ENCODE measurements around the gene TCF3.

TCF3 gene

GRCh38 chr19:1634938-1635243 lies 17.5 kb downstream of the TCF3 start:
- no peak overlapping the region for H3K4me3 ChIP-seq (ENCODE audit: low read length)
- no peak for TF ChIP-seq ZNF274 (IDR thresholded peaks at IDR 0.05; ENCODE audit: low read depth, low read length)

GRCh38 chr19:1634242-1634937 lies 18.0 kb downstream of the TCF3 start:
- no peak for TF ChIP-seq ZNF274 (IDR thresholded peaks at IDR 0.05; ENCODE audit: low read depth, low read length)
- H3K4me3 ChIP-seq (ENCODE audit: low read length): no peak overlapping the region

- no peak overlapping the region for H3K4me3 ChIP-seq (ENCODE audit: low read length)
- no peak for TF ChIP-seq ZNF274 (IDR thresholded peaks at IDR 0.05; ENCODE audit: low read depth, low read length)
Measured at GRCh38 chr19:1633269-1633826, 19.1 kb downstream of the TCF3 start.

GRCh38 chr19:1632462-1633268 lies 19.8 kb downstream of the TCF3 start:
- TF ChIP-seq ZNF274 (IDR thresholded peaks at IDR 0.05; ENCODE audit: low read depth, low read length): no peak
- no peak overlapping the region for H3K4me3 ChIP-seq (ENCODE audit: low read length)

- H3K4me3 ChIP-seq (ENCODE audit: low read length): no peak overlapping the region
Measured at GRCh38 chr19:1631557-1632100, 20.8 kb downstream of the TCF3 start.

GRCh38 chr19:1630811-1631210 lies 21.6 kb downstream of the TCF3 start:
- TF ChIP-seq ZNF274 (IDR thresholded peaks at IDR 0.05; ENCODE audit: low read depth, low read length): no peak
- no peak overlapping the region for H3K4me3 ChIP-seq (ENCODE audit: low read length)

More at GRCh38 chr19:1631557-1632100, 20.8 kb downstream of the TCF3 start:
- no peak for TF ChIP-seq ZNF274 (IDR thresholded peaks at IDR 0.05; ENCODE audit: low read depth, low read length)

GRCh38 chr19:1630012-1630411 lies 22.4 kb downstream of the TCF3 start:
- TF ChIP-seq ZNF274 (IDR thresholded peaks at IDR 0.05; ENCODE audit: low read depth, low read length): no peak
- H3K4me3 ChIP-seq (ENCODE audit: low read length): no peak overlapping the region

- no peak for TF ChIP-seq ZNF274 (IDR thresholded peaks at IDR 0.05; ENCODE audit: low read depth, low read length)
- H3K4me3 ChIP-seq (ENCODE audit: low read length): no peak overlapping the region
Measured at GRCh38 chr19:1629256-1629808, 23.1 kb downstream of the TCF3 start.

- TF ChIP-seq ZNF274 (IDR thresholded peaks at IDR 0.05; ENCODE audit: low read depth, low read length): no peak
- H3K4me3 ChIP-seq (ENCODE audit: low read length): no peak overlapping the region
Measured at GRCh38 chr19:1627194-1627593, 25.2 kb downstream of the TCF3 start.

GRCh38 chr19:1626417-1627010 lies 25.9 kb downstream of the TCF3 start:
- no peak for TF ChIP-seq ZNF274 (IDR thresholded peaks at IDR 0.05; ENCODE audit: low read depth, low read length)
- H3K4me3 ChIP-seq (ENCODE audit: low read length): no peak overlapping the region

- H3K4me3 ChIP-seq (ENCODE audit: low read length): no peak overlapping the region
- no peak for TF ChIP-seq ZNF274 (IDR thresholded peaks at IDR 0.05; ENCODE audit: low read depth, low read length)
Measured at GRCh38 chr19:1624458-1624857, 28.0 kb downstream of the TCF3 start.

- TF ChIP-seq ZNF274 (IDR thresholded peaks at IDR 0.05; ENCODE audit: low read depth, low read length): no peak
- no peak overlapping the region for H3K4me3 ChIP-seq (ENCODE audit: low read length)
Measured at GRCh38 chr19:1622541-1622940, 29.9 kb downstream of the TCF3 start.

- TF ChIP-seq ZNF274 (IDR thresholded peaks at IDR 0.05; ENCODE audit: low read depth, low read length): no peak
- no peak overlapping the region for H3K4me3 ChIP-seq (ENCODE audit: low read length)
Measured at GRCh38 chr19:1622007-1622406, 30.4 kb downstream of the TCF3 start.

- no peak for TF ChIP-seq ZNF274 (IDR thresholded peaks at IDR 0.05; ENCODE audit: low read depth, low read length)
Measured at GRCh38 chr19:1621574-1621973, 30.8 kb downstream of the TCF3 start.

More at GRCh38 chr19:1621574-1621973, 30.8 kb downstream of the TCF3 start:
- H3K4me3 ChIP-seq (ENCODE audit: low read length): no peak overlapping the region
